H54 (cell line): ENCODE results near the gene VIPAS39.

Experiments
- DNase-seq: peaks from one replicate; pipeline ENCODE4 v3.0.0; 2011; ENCODE audit warnings: low spot score, mixed read lengths; ENCODE audit not compliant: insufficient read length
- FAIRE-seq: peaks from 3 replicates; lab custom pipeline; 2011; peaks lifted over from hg19 to GRCh38; lab: Jason Lieb, UNC
- POLR2A ChIP-seq: IDR thresholded peaks from 2 replicates; pipeline ENCODE4 v1.6.1; 2011; ENCODE audit warnings: low read depth, mild to moderate bottlenecking, low read length

VIPAS39 gene

GRCh38 chr14:77406718-77407117 is 50.7 kb downstream of the VIPAS39 start:
- no peak for TF ChIP-seq POLR2A
- DNase-seq (no peak), FAIRE-seq (no peak)

- TF ChIP-seq POLR2A: no peak
- FAIRE-seq (no peak), DNase-seq (no peak)
Observed at GRCh38 chr14:77406086-77406485, 51.3 kb downstream of the VIPAS39 start.

- FAIRE-seq: no peak
- no peak for DNase-seq
- no peak for TF ChIP-seq POLR2A
Observed at GRCh38 chr14:77403768-77404167, 53.6 kb downstream of the VIPAS39 start.

GRCh38 chr14:77400216-77400615 is 57.2 kb downstream of the VIPAS39 start:
- no peak for FAIRE-seq
- TF ChIP-seq POLR2A: no peak
- DNase-seq: no peak

- TF ChIP-seq POLR2A: no peak
- no peak for FAIRE-seq
- DNase-seq: no peak
Observed at GRCh38 chr14:77390188-77390587, 67.2 kb downstream of the VIPAS39 start.

GRCh38 chr14:77378701-77379100 is 78.7 kb downstream of the VIPAS39 start:
- FAIRE-seq (no peak), DNase-seq (no peak)
- no peak for TF ChIP-seq POLR2A

GRCh38 chr14:77377502-77377844 is 79.9 kb downstream of the VIPAS39 start:
- DNase-seq: no peak
- no peak for FAIRE-seq
- no peak for TF ChIP-seq POLR2A

GRCh38 chr14:77376771-77377501 is 80.5 kb downstream of the VIPAS39 start, which contains the start of the genes SAMD15 and TMED8:
TSS of gene SAMD15 (plus strand) at chr14:77377379. CDS start at chr14:77377419, 40 bp downstream.
TSS of gene TMED8 (minus strand) at chr14:77377094. CDS start at chr14:77377053, 41 bp downstream.
- peak; percentile 78 for DNase-seq
- TF ChIP-seq POLR2A: peak; percentile 35
- FAIRE-seq: peak; percentile 61
